Measurements from ENCODE around the gene DNAJB6. TPM values are rescaled to one million over a fixed set of nuclear protein-coding genes. Genes with fewer than 3 reads are reported as not detected.

The DNAJB6 gene
- total RNA-seq, 3 donors from 2014 or later: 71.2 to 165 (median 75.0) TPM

DNA sequence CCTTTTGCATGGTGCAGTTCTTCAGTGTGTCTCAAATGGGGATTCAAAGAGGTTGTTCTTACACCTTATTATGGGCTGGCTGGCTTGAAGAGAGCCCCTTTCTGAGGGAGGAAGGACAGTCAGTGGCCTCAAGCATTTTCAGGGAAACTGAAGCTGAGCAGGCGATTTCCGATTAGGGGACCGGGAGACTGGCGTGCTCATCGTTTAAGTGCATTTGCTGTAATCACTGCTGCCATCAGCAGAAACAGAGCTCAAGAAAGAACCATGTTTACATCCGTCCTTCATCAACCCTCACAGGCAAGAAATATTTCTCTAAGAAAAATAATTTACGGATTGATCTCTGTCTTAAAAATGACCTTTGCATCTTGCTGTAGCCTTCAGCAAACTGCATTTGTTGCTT is 32.2 kb downstream of the DNAJB6 start:
- intact Hi-C loops (cut with DNase I, micrococcal nuclease): no loop called here
- H3K36me3 ChIP-seq (ENCODE audit: low read depth): peaks cover 6% of the 10 kb centered on the region
- TF ChIP-seq CTCF (IDR thresholded peaks at IDR 0.05): no peak

DNA sequence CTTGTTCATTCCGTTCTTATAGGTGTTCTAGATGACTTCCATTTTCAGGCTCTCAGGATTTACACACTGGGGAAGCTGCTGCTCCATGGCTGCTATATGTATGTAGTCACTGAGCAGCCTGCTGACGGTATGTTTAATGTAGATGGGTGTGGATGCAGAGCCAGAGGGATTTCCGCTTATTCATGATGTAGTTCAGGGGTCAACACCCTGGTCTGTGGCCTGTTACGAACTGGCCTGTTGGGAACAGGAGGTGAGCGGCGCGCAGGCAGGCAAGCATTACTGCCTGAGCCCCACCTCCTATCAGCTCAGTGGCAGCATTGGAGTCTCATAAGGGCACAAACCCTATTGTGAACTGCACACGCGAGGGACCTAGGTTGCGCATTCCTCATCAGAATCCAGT is 33.9 kb downstream of the DNAJB6 start:
- Histone ChIP-seq H3K36me3 (ENCODE audit: low read depth) (peaks cover 6% of the 10 kb centered on the region), H3K4me1 (ENCODE audit: low read depth) (no peaks in the 10 kb centered on the region), H3K4me3 (no peak overlapping the region), H3K9me3 (no peaks in the 10 kb centered on the region)
- intact Hi-C loops (cut with DNase I, micrococcal nuclease): no loop called here
- no peak for TF ChIP-seq CTCF (IDR thresholded peaks at IDR 0.05)
- DNase-seq (no peak), ATAC-seq (no peak)

More for the DNA sequence above, 32.2 kb downstream of the DNAJB6 start:
- no peaks in the 10 kb centered on the region for H3K4me1 ChIP-seq (ENCODE audit: low read depth)
- no peak for ATAC-seq
- H3K9me3 ChIP-seq: no peaks in the 10 kb centered on the region
- no peak overlapping the region for H3K4me3 ChIP-seq
- no peak for DNase-seq

- no peaks in the 10 kb centered on the region for H3K4me1 ChIP-seq (ENCODE audit: low read depth)
- no peak overlapping the region for H3K4me3 ChIP-seq
- DNase-seq (no peak), ATAC-seq (no peak)
- no peak for TF ChIP-seq CTCF (IDR thresholded peaks at IDR 0.05)
- peaks cover 6% of the 10 kb centered on the region for H3K36me3 ChIP-seq (ENCODE audit: low read depth)
- intact Hi-C loops (cut with DNase I, micrococcal nuclease): no loop called here
- no peaks in the 10 kb centered on the region for H3K9me3 ChIP-seq
Observed at GRCh38 chr7:157371296-157371695, 34.5 kb downstream of the DNAJB6 start.

GRCh38 chr7:157372300-157373232 is 35.8 kb downstream of the DNAJB6 start:
- no peak overlapping the region for H3K4me3 ChIP-seq
- DNase-seq (no peak), ATAC-seq (peak; percentile 16)
- no peaks in the 10 kb centered on the region for H3K4me1 ChIP-seq (ENCODE audit: low read depth)
- H3K36me3 ChIP-seq (ENCODE audit: low read depth): peaks cover 6% of the 10 kb centered on the region
- intact Hi-C loops (cut with DNase I, micrococcal nuclease): no loop called here
- TF ChIP-seq CTCF (IDR thresholded peaks at IDR 0.05): no peak
- H3K9me3 ChIP-seq: no peaks in the 10 kb centered on the region

DNA sequence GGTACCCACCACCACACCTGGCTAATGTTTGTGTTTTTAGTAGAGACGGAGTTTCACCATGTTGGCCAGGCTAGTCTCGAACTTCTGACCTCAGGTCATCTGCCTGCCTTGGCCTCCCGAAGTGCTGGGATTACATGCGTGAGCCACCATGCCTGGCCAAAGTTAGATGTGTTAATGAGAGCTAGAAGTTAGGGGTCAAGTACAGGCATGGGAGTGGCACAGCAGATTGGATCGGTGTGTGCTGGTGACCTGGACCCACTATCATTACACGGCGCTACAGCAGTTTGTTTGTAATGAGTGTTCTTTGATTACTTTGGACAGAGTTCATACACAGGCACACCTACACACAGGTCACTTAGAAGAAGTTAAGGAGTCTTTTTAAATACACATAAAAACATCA is 36.7 kb downstream of the DNAJB6 start:
- ATAC-seq (peak; percentile 84), DNase-seq (no peak)

More for the DNA sequence above, 36.7 kb downstream of the DNAJB6 start:
- no peak overlapping the region for H3K4me3 ChIP-seq
- H3K36me3 ChIP-seq (ENCODE audit: low read depth): peaks cover 6% of the 10 kb centered on the region
- no peaks in the 10 kb centered on the region for H3K9me3 ChIP-seq
- H3K4me1 ChIP-seq (ENCODE audit: low read depth): no peaks in the 10 kb centered on the region
- no peak for TF ChIP-seq CTCF (IDR thresholded peaks at IDR 0.05)
- intact Hi-C loops (cut with DNase I, micrococcal nuclease): no loop called here
